ENCODE results near the gene RPP21.
A peak's percentile ranks its signal among the peaks of the same experiment; 100 is the strongest.
"Not testable (repeated sequence)": the region's sequence is repeated elsewhere in the genome, so short reads cannot be mapped to it uniquely, and the experiment has no call there.

The RPP21 gene

DNA sequence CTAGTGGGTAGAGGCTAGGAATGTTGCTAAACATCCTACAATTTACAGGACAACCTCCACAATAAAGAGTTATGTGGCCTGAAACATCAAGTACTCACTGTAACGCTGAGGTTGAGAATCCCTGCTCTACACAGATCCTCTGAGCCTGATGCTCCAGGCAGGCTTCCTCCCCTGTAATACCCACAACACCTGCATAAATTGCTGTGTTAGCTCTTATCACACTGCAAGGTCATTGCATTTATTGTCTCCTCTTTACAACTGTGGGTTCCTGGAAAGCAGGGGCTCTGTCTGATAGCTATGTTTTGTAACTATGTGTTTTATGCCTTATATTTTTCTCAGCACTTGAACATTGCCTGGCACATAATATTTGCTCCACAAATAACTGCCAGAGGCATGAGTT, 11.6 kb downstream of the RPP21 start:
- no peak overlapping the region for H3K4me3 ChIP-seq (ENCODE audit: low read depth in 1 of 2, low read length in 2 of 2)
- no peaks in the 10 kb centered on the region for H3K9me3 ChIP-seq (ENCODE audit: control insufficient read depth in 1 of 2, low read length in 2 of 2)
- peaks cover 0 to 8% of the 10 kb centered on the region in 2 donors for H3K36me3 ChIP-seq (ENCODE audit: control insufficient read depth in 1 of 2, insufficient read depth in 2 of 2, low read length in 2 of 2)
- peaks cover 0 to 9% of the 10 kb centered on the region in 2 donors for H3K4me1 ChIP-seq (ENCODE audit: control insufficient read depth in 1 of 2, insufficient read depth in 2 of 2, low read length in 2 of 2)
- H3K27ac ChIP-seq (ENCODE audit: low read length), result no peak overlapping the region
- peaks cover 29% of the 10 kb centered on the region for H3K27me3 ChIP-seq (ENCODE audit: low read depth, low read length)

DNA sequence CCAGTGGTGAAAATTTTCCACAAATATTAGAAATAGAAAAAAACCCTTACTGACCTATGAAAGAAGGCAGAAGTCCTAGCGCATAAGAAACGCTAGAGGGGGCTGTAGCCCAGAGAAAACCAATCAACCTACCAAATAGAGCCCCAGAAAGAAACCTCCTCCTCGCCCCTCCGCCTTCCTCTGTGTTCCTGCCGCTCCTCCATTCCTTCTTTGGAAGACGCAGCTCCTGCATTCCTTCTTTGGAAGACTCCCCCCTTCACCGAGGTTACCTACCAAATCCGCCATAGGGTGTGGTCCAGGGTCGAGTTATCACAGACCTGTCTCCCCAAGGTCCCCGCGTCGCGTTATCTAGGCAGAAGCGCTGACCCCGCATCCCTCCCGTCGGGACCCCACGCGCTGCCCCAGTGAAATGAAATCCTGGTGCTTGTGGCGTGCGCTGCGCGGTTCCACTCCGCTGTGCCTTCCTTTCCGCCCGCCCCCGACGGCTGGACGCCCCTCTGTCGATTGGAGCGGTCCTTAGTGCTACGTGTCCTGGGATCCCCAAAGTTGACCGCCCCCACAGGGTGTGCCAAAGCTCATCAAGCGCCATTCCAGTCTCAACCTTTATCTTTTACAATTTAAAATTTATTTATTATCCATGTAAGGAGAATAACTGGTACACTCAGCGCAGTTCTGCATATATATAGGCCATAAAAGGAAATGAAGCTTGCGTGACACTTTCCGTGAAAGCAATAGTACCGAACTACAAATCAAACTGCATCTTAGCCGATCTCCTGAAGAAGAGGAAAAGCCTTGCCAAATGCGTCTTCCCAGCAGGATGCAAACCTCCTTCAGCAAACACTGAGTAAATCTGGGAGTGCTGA, 13.0 kb downstream of the RPP21 start:
- peaks cover 0 to 8% of the 10 kb centered on the region in 2 donors for H3K36me3 ChIP-seq (ENCODE audit: control insufficient read depth in 1 of 2, insufficient read depth in 2 of 2, low read length in 2 of 2)
- H3K4me3 ChIP-seq (ENCODE audit: low read depth in 1 of 2, low read length in 2 of 2), result peak overlapping the region; percentile 67 to 71
- peaks cover 29% of the 10 kb centered on the region for H3K27me3 ChIP-seq (ENCODE audit: low read depth, low read length)
- H3K4me1 ChIP-seq (ENCODE audit: control insufficient read depth in 1 of 2, insufficient read depth in 2 of 2, low read length in 2 of 2), result peaks cover 0 to 9% of the 10 kb centered on the region in 2 donors
- no peak overlapping the region for H3K27ac ChIP-seq (ENCODE audit: low read length)
- no peaks in the 10 kb centered on the region for H3K9me3 ChIP-seq (ENCODE audit: control insufficient read depth in 1 of 2, low read length in 2 of 2)

DNA sequence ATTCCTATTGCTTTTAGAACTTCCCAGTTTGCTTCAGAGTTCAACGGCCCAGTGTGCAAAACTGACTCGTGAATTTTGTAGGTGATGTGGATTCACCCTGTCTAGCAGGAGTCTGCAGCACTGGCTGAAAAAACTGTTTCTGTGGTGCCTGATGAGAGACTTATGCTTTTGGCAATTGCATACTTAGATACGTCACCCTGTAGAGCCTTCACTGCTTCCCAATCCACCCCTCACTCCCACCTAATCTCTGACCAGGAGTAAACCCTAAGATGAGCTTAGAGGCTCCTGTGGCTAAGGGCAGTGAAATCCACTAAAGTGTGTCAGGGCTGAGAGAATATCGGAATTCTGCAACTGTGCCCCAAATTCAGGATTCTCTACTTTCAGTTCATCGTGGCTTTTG, 14.3 kb downstream of the RPP21 start:
- Histone ChIP-seq H3K27me3 (ENCODE audit: low read depth, low read length) (peaks cover 29% of the 10 kb centered on the region), H3K36me3 (ENCODE audit: control insufficient read depth in 1 of 2, insufficient read depth in 2 of 2, low read length in 2 of 2) (no peaks in the 10 kb centered on the region), H3K9me3 (ENCODE audit: control insufficient read depth in 1 of 2, low read length in 2 of 2) (no peaks in the 10 kb centered on the region), H3K4me3 (ENCODE audit: low read depth in 1 of 2, low read length in 2 of 2) (no peak overlapping the region), H3K27ac (ENCODE audit: low read length) (no peak overlapping the region), H3K4me1 (ENCODE audit: control insufficient read depth in 1 of 2, insufficient read depth in 2 of 2, low read length in 2 of 2) (peaks cover 0 to 9% of the 10 kb centered on the region in 2 donors)

DNA sequence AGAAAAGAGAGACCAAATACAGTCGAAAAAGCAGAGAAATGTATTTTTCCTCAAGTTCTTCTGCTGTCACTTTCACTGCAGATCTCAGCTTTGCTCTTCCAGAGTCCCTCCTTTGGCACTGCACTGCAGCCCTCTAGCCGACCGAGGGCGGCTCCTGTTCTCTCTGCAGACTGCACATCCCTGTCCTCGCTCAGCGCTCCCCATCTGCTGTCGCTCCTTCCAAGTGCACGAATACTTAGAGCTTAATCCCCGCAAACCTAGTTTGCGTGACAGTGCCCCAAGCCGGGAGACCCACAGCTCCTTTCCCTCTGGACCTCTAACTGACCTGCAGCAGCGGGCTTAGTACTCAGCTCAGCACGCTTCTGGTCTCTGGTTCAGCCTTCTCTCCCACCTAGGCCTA, 15.2 kb downstream of the RPP21 start:
- Histone ChIP-seq H3K4me3 (ENCODE audit: low read depth in 1 of 2, low read length in 2 of 2) (no peak overlapping the region), H3K36me3 (ENCODE audit: control insufficient read depth in 1 of 2, insufficient read depth in 2 of 2, low read length in 2 of 2) (no peaks in the 10 kb centered on the region), H3K9me3 (ENCODE audit: control insufficient read depth in 1 of 2, low read length in 2 of 2) (no peaks in the 10 kb centered on the region), H3K27me3 (ENCODE audit: low read depth, low read length) (peaks cover 29% of the 10 kb centered on the region), H3K27ac (ENCODE audit: low read length) (no peak overlapping the region), H3K4me1 (ENCODE audit: control insufficient read depth in 1 of 2, insufficient read depth in 2 of 2, low read length in 2 of 2) (peaks cover 0 to 9% of the 10 kb centered on the region in 2 donors)

DNA sequence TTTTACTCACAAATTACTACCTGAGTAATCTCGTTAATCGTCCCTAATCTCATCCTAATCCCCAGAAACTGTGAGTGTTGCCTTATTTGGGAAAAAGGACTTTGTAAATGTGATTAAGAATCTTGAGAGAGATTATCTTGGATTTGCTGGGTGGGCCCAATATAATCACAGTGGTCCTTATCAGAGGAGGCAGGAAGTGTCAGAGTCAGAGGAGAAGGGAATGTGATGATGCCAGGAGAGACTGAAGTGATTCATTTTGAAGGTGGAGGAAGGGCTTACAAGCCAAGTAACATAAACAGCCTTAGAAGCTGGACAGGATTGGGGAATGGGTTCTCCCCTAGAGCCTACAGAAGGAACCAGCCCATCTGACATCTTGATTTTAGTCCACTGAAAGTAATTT, 16.7 kb downstream of the RPP21 start:
- Histone ChIP-seq H3K27ac (ENCODE audit: low read length) (no peak overlapping the region), H3K4me1 (ENCODE audit: control insufficient read depth in 1 of 2, insufficient read depth in 2 of 2, low read length in 2 of 2) (peaks cover 0 to 9% of the 10 kb centered on the region in 2 donors), H3K4me3 (ENCODE audit: low read depth in 1 of 2, low read length in 2 of 2) (no peak overlapping the region), H3K36me3 (ENCODE audit: control insufficient read depth in 1 of 2, insufficient read depth in 2 of 2, low read length in 2 of 2) (no peaks in the 10 kb centered on the region), H3K27me3 (ENCODE audit: low read depth, low read length) (peaks cover 26% of the 10 kb centered on the region), H3K9me3 (ENCODE audit: control insufficient read depth in 1 of 2, low read length in 2 of 2) (no peaks in the 10 kb centered on the region)

DNA sequence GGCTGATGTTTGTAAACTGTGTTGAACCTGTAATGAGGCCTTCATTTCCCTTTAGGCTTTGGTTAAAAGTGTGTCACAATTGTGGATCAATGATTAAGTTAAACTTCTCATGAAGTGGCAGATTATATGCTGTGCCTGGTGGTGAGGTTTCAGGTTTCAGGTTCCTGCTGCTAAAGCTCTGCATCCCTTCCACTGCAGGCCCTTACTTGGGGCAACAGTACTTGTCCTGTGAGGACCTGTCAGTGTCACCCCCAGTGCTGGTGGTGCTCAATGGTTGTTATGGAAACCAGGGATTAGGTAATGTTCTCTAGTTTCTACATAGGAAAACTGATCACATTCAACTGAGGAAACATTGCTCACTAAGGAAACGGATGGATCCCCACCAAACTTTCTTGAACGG, 18.5 kb downstream of the RPP21 start:
- Histone ChIP-seq H3K4me3 (ENCODE audit: low read depth in 1 of 2, low read length in 2 of 2) (no peak overlapping the region), H3K27me3 (ENCODE audit: low read depth, low read length) (peaks cover 18% of the 10 kb centered on the region)

DNA sequence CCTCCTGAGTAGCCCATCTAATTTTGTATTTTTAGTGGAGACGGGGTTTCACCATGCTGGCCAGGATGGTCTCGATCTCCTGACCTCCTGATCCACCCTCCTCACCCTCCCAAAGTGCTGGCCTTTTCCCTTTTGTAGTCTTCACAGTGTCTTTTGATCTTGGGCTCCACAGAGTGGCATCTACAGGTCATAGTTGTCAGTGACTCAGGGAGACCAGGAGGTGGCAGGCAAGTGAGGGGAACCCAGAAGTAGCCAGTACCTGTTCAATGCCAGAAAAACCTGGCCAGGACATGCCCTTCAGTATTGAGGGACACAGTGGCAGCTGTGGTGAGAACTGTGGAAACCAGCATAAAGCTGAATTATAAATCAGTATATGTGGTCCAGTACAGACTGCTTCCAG, 19.6 kb downstream of the RPP21 start:
- Histone ChIP-seq H3K9me3 (ENCODE audit: control insufficient read depth in 1 of 2, low read length in 2 of 2) (no peaks in the 10 kb centered on the region), H3K27me3 (ENCODE audit: low read depth, low read length) (peaks cover 14% of the 10 kb centered on the region), H3K4me3 (ENCODE audit: low read depth in 1 of 2, low read length in 2 of 2) (no peak overlapping the region), H3K36me3 (ENCODE audit: control insufficient read depth in 1 of 2, insufficient read depth in 2 of 2, low read length in 2 of 2) (no peaks in the 10 kb centered on the region), H3K4me1 (ENCODE audit: control insufficient read depth in 1 of 2, insufficient read depth in 2 of 2, low read length in 2 of 2) (no peaks in the 10 kb centered on the region), H3K27ac (ENCODE audit: low read length) (no peak overlapping the region)

More for the DNA sequence above, 18.5 kb downstream of the RPP21 start:
- no peaks in the 10 kb centered on the region for H3K9me3 ChIP-seq (ENCODE audit: control insufficient read depth in 1 of 2, low read length in 2 of 2)
- H3K4me1 ChIP-seq (ENCODE audit: control insufficient read depth in 1 of 2, insufficient read depth in 2 of 2, low read length in 2 of 2), result no peaks in the 10 kb centered on the region
- no peaks in the 10 kb centered on the region for H3K36me3 ChIP-seq (ENCODE audit: control insufficient read depth in 1 of 2, insufficient read depth in 2 of 2, low read length in 2 of 2)
- H3K27ac ChIP-seq (ENCODE audit: low read length), result no peak overlapping the region

DNA sequence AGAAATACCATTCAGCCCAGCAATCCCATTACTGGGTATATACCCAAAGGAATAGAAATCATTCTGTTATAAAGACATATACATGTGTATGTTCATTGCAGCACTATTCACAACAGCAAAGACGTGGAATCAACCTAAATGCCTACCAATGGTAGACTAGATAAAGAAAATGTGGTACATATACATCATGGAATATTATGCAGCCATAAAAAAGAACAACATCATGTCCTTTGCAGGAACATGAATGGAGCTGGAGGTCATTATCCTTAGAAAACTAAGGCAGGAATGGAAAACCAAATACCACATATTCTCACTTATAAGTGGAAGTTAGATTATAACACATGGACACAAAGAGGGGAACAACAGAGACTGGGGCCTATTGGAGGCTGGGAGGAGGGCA, 24.3 kb downstream of the RPP21 start:
- H3K4me3 ChIP-seq (ENCODE audit: low read depth in 1 of 2, low read length in 2 of 2); H3K4me1 ChIP-seq (ENCODE audit: control insufficient read depth in 1 of 2, insufficient read depth in 2 of 2, low read length in 2 of 2); H3K27me3 ChIP-seq (ENCODE audit: low read depth, low read length); H3K9me3 ChIP-seq (ENCODE audit: control insufficient read depth in 1 of 2, low read length in 2 of 2); H3K27ac ChIP-seq (ENCODE audit: low read length); H3K36me3 ChIP-seq (ENCODE audit: control insufficient read depth in 1 of 2, insufficient read depth in 2 of 2, low read length in 2 of 2): not testable (repeated sequence)

DNA sequence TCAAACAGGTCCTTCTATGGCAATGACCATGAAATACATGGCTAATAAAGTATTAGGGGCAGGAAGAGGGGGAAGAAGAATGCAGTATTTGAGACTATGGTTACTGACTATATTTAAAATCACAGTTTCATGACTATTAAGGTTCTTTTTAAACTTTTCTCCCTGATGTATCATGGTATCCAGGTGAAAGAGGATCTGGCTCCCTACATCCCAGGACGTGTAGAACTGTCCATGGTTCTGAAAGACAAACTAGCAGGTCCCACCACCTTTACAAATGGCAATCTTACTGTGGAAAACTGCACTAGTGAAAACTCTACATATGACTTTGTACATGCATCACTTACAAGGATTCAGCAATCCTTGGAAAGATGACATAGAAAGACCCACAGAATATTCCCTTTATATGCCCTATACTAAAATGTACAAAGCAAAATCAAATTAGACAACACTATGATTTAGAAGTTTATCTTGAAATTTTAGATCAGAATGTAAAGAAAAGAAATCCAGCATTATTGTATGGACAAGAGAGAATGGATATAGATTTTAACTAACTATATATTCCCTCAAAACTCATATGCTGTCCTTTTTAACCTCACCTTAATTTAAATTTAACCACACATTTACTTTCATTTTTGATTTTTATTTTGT, 33.5 kb downstream of the RPP21 start:
- Histone ChIP-seq H3K4me1 (ENCODE audit: control insufficient read depth in 1 of 2, insufficient read depth in 2 of 2, low read length in 2 of 2) (no peaks in the 10 kb centered on the region), H3K27ac (ENCODE audit: low read length) (no peak overlapping the region), H3K4me3 (ENCODE audit: low read depth in 1 of 2, low read length in 2 of 2) (no peak overlapping the region), H3K9me3 (ENCODE audit: control insufficient read depth in 1 of 2, low read length in 2 of 2) (no peaks in the 10 kb centered on the region), H3K27me3 (ENCODE audit: low read depth, low read length) (peaks cover 4% of the 10 kb centered on the region), H3K36me3 (ENCODE audit: control insufficient read depth in 1 of 2, insufficient read depth in 2 of 2, low read length in 2 of 2) (no peaks in the 10 kb centered on the region)

DNA sequence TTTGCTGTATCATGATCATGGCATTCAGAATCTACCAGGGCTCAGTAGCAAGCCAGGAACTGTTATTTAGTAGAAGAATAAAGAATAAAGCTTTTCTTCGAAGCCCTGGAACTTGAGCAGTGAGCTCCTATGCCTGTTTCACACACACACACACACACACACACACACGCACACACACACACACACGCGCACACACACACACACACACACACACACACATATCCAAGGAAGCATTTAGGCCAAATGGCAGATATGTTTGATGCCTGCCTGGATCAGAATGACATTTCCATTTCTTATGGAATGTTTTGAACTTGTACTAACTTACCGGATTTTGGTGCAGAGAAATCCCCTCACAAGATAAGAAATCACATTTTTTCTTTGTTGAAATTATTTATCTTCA, 35.5 kb downstream of the RPP21 start:
- Histone ChIP-seq H3K4me1 (ENCODE audit: control insufficient read depth in 1 of 2, insufficient read depth in 2 of 2, low read length in 2 of 2) (no peaks in the 10 kb centered on the region), H3K4me3 (ENCODE audit: low read depth in 1 of 2, low read length in 2 of 2) (no peak overlapping the region), H3K36me3 (ENCODE audit: control insufficient read depth in 1 of 2, insufficient read depth in 2 of 2, low read length in 2 of 2) (no peaks in the 10 kb centered on the region), H3K27me3 (ENCODE audit: low read depth, low read length) (peaks cover 13% of the 10 kb centered on the region), H3K27ac (ENCODE audit: low read length) (no peak overlapping the region), H3K9me3 (ENCODE audit: control insufficient read depth in 1 of 2, low read length in 2 of 2) (no peaks in the 10 kb centered on the region)

DNA sequence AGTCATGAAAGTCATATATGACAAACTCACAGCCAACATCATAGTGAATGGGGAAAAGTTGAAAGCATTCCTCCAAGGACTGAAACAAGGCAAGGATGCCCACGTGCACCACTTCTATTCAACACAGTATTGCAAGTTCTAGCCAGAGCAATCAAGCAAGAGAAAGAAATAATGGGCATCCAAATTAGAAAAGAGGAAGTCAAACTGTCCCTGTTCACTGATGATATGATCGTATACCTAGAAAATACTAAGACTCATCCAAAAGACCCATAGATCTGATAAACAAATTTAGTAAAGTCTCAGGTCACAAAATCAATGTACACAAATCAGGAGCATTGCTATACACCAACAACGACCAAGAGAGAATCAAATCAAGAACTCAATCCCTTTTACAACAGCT, 41.2 kb downstream of the RPP21 start:
- Histone ChIP-seq H3K27me3 (ENCODE audit: low read depth, low read length) (peaks cover 19% of the 10 kb centered on the region), H3K4me1 (ENCODE audit: control insufficient read depth in 1 of 2, insufficient read depth in 2 of 2, low read length in 2 of 2) (no peaks in the 10 kb centered on the region), H3K27ac (ENCODE audit: low read length) (no peak overlapping the region), H3K9me3 (ENCODE audit: control insufficient read depth in 1 of 2, low read length in 2 of 2) (no peaks in the 10 kb centered on the region), H3K4me3 (ENCODE audit: low read depth in 1 of 2, low read length in 2 of 2) (no peak overlapping the region), H3K36me3 (ENCODE audit: control insufficient read depth in 1 of 2, insufficient read depth in 2 of 2, low read length in 2 of 2) (no peaks in the 10 kb centered on the region)
